HG02623 (cell line): ENCODE results near the gene THOC2.
"Not testable (repeated sequence)": the region's sequence is repeated elsewhere in the genome, so short reads cannot be mapped to it uniquely, and the experiment has no call there.

ENCODE experiments used
- ATAC-seq: cut with Tn5 transposase; IDR thresholded peaks from one replicate; pipeline ENCODE4 v1.9.1; 2021; ENCODE audit warnings: moderate library complexity; ENCODE audit not compliant: unreplicated experiment

THOC2 gene

GRCh38 chrX:123739474-123739873 is 6.6 kb upstream of the THOC2 start:
- ATAC-seq: no peak

GRCh38 chrX:123738378-123738940 is 5.6 kb upstream of the THOC2 start:
- ATAC-seq: no peak

DNA sequence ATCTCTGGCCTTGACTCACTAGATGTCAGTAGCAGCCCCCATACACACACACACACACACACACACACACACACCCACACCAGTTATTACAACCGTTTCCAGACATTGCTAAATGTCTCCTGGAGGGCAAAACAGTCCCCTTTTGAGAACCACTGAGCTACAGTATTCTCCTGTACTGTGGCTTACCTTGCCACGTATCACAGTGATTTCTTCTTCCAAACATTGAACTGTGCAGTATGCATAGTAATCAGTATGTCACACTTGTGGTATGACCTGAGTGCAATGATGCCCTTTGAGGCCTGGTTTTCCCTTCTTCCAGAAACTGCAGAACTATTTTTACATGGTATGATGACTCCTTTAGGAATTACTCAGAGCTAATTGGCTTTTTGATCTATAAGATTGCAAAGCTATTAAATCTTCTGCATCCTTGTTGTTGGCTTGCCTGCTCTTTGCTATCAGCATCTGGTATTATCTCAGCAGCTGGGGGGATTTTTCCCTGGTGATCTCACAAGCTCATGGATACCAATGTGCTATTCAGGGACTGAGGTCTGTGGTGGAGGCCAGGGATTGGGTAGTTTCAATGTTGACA is 3.6 kb upstream of the THOC2 start:
- ATAC-seq: no peak

DNA sequence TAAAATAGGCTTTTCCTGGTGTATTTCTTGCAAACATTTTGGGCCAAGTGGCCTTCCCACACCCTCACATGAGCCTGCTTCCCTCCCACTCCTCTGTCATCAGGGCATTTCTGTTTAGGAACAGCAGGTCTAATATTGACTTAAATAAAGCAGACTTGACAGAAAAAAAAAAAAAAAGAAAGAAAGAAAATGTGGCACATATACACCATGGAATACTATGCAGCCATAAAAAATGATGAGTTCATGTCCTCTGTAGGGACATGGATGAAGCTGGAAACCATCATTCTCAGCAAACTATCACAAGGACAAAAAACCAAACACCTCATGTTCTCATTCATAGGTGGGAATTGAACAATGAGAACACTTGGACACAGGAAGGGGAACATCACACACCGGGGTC is 2.3 kb upstream of the THOC2 start:
- not testable (repeated sequence) for ATAC-seq

GRCh38 chrX:123734079-123734478 is 1.2 kb upstream of the THOC2 start:
- not testable (repeated sequence) for ATAC-seq

DNA sequence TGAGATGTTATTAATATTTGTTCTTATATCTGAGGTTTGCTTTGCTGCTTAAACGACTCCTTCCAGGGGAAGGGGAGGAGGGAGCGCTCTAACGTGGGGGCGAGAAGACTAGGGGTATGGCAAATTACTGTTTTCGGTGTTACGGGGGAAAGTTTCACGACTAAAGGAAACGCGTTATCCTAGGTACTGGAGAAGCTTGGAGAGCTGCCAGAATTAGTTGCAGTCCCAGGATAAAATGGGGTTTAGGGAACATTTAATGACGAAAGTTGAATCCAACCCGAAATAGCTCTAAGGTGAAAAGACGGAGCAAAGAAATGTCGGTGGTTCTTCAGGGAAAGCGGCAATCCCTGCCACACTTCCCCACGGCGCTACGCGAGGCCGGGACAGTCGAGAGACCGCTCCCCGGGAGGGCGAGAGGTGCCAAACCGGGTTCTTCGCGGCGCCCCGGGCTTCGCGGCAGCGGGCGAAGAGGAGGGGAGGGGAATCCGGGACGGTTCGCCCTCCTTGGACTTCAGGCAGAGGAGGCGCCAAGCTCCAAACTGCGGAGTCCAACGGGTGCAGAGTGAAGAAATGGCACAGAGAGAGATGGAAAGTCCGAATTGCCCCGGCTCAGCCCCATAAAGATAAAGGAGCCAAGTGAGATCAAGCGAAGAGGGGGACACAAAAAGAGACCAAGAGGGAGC is 724 bp downstream of the THOC2 start:
- ATAC-seq: no peak

GRCh38 chrX:123731258-123731986 is 1.4 kb downstream of the THOC2 start:
- no peak for ATAC-seq

- no peak for ATAC-seq
Observed at GRCh38 chrX:123728554-123728953, 4.3 kb downstream of the THOC2 start.

DNA sequence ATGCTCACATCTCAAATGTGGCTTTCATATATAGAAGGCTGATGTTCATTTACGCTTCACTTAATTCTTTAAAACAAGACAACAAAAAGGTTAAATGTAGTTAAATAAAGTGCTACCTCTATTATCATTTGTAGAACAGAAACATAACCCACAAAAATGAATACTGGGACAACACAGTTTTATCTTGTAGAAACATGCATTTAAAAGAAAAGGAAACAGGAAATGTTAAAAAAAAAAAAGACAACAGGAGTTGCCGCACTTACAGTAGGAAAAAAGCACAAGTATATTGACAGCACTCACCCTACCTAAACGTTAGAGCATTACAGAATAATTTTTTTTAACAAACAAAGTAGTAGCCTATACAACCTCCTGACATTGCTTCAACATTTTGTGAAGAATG is 4.8 kb downstream of the THOC2 start:
- ATAC-seq: no peak

- ATAC-seq: not testable (repeated sequence)
Observed at GRCh38 chrX:123722193-123722592, 10.7 kb downstream of the THOC2 start.

GRCh38 chrX:123720486-123720885 is 12.4 kb downstream of the THOC2 start:
- ATAC-seq: no peak

DNA sequence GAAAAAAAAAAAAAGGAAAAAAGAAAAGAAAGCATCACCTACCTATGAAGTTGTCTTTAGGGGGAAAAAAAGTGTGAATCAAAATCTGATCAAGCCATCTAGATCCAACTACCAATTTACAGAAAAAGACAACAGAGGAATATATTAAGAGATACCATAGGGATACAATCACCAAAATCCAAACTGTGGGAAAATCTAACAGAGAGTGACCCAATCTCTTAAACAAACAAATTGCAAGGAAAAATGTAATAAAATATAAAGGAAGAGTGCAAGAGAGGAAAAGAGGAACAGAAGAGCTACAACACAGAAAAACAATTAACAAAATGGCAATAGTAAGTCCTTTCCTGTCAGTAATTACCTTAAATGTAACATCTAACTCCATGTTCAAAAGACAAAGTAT is 19.0 kb downstream of the THOC2 start:
- ATAC-seq: no peak

GRCh38 chrX:123713434-123713833 is 19.4 kb downstream of the THOC2 start:
- no peak for ATAC-seq

DNA sequence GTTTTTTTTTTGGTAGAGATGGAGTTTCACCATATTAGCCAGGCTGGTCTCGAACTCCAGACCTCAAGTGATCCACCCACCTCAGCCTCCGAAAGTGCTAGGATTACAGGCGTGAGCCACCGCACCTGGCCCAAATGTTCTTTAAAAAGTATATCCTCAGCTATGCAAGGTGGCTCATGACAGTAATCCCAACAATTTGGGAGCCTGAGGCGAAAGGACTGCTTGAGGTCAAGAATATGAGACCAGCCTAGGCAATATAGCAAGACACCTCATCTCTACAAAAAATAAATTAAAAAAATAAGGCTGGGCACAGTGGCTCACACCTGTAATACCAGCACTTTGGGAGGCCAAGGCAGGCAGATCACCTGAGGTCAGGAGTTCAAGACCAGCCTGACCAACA is 21.7 kb downstream of the THOC2 start:
- not testable (repeated sequence) for ATAC-seq

- no peak for ATAC-seq
Observed at GRCh38 chrX:123704781-123705180, 28.1 kb downstream of the THOC2 start.

DNA sequence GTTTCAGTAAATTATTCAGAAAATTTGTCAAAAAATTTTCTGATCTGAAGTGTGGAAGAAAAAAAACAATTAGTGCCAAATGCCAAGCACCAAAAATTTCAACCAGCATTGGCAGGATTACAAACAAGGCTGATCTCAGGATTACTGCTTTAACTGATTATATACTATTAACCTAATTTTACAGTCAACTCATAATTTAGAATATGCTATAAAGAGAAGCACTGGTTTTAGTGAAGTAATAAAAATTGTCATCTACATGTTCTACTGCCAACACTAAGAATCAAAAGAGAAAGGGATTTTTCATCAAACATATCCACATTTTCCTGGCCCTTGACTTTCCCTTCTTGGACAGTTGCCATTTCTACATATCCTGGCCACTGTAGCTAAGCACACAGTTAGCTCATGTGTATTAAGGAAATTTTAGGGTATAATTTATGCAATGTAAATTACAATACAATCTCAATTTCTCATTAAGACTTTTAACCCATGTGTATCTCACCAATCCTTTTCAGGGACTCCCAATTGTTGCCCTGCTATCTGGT is 33.8 kb downstream of the THOC2 start:
- ATAC-seq: no peak

- no peak for ATAC-seq
Observed at GRCh38 chrX:123696334-123696733, 36.5 kb downstream of the THOC2 start.

DNA sequence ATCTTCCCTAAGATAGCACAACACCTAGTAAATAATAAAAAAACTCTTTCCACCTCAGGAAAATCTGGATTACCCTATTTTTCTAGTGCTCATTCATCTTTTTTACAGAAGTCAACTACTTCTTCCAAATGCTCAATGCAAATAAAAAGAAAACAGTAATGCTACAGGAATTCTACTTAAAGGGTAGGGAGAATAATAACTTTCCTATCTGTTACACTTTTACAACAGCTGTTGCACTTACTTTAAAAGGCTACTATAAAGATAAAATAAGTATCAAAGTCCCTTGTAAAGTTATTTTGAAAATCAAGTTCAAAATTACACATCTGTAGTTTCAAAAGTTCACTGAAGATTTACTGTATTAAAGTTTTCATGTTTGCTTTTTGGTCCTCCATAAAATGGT is 37.6 kb downstream of the THOC2 start:
- no peak for ATAC-seq

- ATAC-seq: no peak
Observed at GRCh38 chrX:123691776-123692175, 41.1 kb downstream of the THOC2 start.

DNA sequence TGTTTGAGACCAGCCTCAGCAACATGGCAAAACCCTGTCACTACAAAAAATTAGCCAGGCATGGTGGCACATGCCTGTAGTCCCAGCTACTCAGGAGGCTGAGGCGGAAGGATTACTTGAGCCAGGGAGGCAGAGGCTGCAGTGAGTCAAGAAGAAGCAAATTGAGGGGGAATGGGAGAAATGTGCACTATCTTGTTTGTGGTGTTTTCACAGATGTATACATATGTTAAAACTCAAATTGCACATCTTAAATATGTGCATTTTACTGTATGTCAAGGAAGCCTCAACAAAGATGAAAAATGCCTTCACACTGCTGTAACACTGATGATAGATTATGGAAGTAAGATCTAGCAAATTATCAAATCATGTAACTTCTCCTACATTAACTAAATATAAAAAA is 44.3 kb downstream of the THOC2 start:
- ATAC-seq: no peak

GRCh38 chrX:123685232-123685631 is 47.6 kb downstream of the THOC2 start:
- no peak for ATAC-seq

DNA sequence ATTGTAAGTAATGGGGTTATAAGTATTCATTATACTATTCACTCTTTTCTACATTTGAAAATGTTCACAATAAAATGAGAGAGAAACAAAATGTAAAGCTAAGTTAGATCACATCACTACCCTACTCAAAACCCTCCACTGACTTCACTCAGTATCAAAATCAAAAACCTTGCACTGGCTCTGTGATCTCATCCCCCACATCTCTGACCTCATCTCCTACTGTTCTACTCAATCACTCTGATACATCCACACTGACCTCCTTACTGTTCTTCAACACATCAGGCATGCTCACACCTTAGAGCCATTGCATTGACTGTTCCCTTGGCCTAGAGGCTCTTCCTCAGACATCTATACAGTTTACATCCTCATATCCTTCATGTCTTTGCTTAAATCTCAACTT is 50.7 kb downstream of the THOC2 start:
- ATAC-seq: no peak
